ENCODE measurements around the gene SMG6. TPM values are rescaled to one million over a fixed set of nuclear protein-coding genes. Genes with fewer than 3 reads are reported as not detected.

SMG6 gene
- total and polyA plus RNA-seq, 8 donors = 27.7 to 42.2 (median 38.5) TPM

DNA sequence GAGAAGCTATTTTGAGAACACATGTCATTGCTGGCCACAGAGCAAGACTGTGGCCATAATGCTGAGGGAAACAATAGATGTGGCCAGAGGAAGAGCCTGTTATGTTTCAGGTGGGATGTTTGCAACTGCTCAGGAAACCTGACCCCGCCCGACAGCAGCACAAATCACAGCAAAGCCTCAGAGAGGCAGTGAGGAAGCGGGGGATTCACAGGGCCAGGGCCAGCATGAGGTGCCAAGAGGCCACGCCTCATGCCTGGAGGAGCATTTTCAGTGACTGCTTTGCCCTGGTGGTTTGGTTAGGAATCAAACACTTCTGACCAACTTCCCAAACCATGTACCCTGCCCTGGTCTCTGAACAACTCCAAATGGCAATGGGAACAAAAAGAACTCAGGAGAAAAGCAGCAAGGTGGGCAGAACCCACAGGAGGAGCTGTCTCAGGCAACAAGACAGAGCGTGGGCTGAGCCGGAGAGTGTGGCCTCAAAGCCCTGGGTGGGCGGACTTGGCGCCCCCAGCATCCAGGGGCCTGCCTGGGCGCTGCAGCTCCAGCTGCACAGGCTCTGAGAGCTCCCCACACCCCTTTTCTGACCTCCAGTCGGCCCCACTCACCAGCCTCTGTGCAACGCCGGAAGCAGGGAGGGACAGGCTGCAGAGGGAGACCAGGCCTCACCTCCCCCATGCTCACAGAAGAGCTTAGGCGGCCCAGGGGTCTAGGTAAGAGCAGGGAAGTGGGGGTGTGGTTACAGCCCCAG lies 228.1 kb downstream of the SMG6 start:
- TF ChIP-seq, protein P1, sequence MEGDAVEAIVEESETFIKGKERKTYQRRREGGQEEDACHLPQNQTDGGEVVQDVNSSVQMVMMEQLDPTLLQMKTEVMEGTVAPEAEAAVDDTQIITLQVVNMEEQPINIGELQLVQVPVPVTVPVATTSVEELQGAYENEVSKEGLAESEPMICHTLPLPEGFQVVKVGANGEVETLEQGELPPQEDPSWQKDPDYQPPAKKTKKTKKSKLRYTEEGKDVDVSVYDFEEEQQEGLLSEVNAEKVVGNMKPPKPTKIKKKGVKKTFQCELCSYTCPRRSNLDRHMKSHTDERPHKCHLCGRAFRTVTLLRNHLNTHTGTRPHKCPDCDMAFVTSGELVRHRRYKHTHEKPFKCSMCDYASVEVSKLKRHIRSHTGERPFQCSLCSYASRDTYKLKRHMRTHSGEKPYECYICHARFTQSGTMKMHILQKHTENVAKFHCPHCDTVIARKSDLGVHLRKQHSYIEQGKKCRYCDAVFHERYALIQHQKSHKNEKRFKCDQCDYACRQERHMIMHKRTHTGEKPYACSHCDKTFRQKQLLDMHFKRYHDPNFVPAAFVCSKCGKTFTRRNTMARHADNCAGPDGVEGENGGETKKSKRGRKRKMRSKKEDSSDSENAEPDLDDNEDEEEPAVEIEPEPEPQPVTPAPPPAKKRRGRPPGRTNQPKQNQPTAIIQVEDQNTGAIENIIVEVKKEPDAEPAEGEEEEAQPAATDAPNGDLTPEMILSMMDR (IDR thresholded peaks at IDR 0.05) = no peak
- peak in 1 of 4 donors; percentile 78 for DNase-seq
- intact Hi-C loops (cut with DNase I) = no loop called here
- Histone ChIP-seq H3K9me3 (no peaks in the 10 kb centered on the region), H3K4me3 (no peak overlapping the region), H3K27me3 (no peaks in the 10 kb centered on the region), H3K27ac (peak overlapping the region; percentile 56 to 57), H3K36me3 (peaks cover 0 to 33% of the 10 kb centered on the region in 2 donors), H3K4me1 (peaks cover 23 to 58% of the 10 kb centered on the region in 2 donors)
- peak; percentile 48 for ATAC-seq

DNA sequence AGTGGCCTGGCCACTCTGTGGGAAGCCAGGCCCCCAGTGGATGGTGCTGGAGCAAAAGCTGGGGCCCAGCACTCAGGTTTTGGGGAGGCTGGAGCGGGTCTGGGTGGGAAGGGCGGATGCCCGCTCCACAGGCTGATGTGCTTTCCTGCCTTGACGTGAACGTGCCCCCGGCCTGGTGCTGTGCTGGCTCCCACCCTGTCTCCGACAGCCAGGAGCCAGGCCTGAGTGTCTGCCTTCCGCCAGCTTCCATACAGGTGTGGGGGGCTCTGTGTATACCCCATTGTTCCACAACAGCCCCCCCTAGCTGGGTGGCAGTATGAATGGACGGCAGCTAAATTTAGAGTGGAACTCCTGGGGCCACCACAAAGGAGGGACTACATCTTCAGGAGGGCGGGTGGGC lies 228.7 kb downstream of the SMG6 start:
- ATAC-seq (no peak), DNase-seq (no peak)
- H3K4me1 ChIP-seq = peaks cover 23 to 64% of the 10 kb centered on the region in 2 donors
- peaks cover 0 to 29% of the 10 kb centered on the region in 2 donors for H3K36me3 ChIP-seq
- H3K27me3 ChIP-seq = no peaks in the 10 kb centered on the region
- intact Hi-C loops (cut with DNase I) = no loop called here
- TF ChIP-seq, protein P1 (IDR thresholded peaks at IDR 0.05) = no peak
- H3K9me3 ChIP-seq = no peaks in the 10 kb centered on the region
- peak overlapping the region; percentile 56 to 57 for H3K27ac ChIP-seq
- H3K4me3 ChIP-seq = no peak overlapping the region

- TF ChIP-seq, protein P1 (IDR thresholded peaks at IDR 0.05) = no peak
- Histone ChIP-seq H3K9me3 (no peaks in the 10 kb centered on the region), H3K27ac (peak overlapping the region; percentile 80 to 82), H3K4me3 (no peak overlapping the region), H3K27me3 (no peaks in the 10 kb centered on the region), H3K36me3 (peaks cover 0 to 24% of the 10 kb centered on the region in 2 donors), H3K4me1 (peaks cover 29 to 85% of the 10 kb centered on the region in 2 donors)
- peak in 3 of 4 donors; percentile 53 to 92 (median 82) for DNase-seq
- intact Hi-C loops (cut with DNase I) = no loop called here
- peak; percentile 25 for ATAC-seq
Observed at GRCh38 chr17:2071455-2072281, 231.9 kb downstream of the SMG6 start.

- peaks cover 0 to 22% of the 10 kb centered on the region in 2 donors for H3K36me3 ChIP-seq
- DNase-seq (no peak), ATAC-seq (no peak)
- H3K27ac ChIP-seq = peak overlapping the region; percentile 80 to 82
- intact Hi-C loops (cut with DNase I) = no loop called here
- TF ChIP-seq, protein P1 (IDR thresholded peaks at IDR 0.05) = no peak
- no peaks in the 10 kb centered on the region for H3K27me3 ChIP-seq
- H3K9me3 ChIP-seq = no peaks in the 10 kb centered on the region
- no peak overlapping the region for H3K4me3 ChIP-seq
- peaks cover 22 to 79% of the 10 kb centered on the region in 2 donors for H3K4me1 ChIP-seq
Observed at GRCh38 chr17:2071024-2071385, 232.6 kb downstream of the SMG6 start.

Data from left lung (tissue), 10 donors.